Renal cortical epithelial cell (primary cell): ENCODE data around the gene RLBP1. TPM values are rescaled to one million over a fixed set of nuclear protein-coding genes. Genes with fewer than 3 reads are reported as not detected.

Experiments used
- DNase-seq: peaks from one replicate; pipeline ENCODE4 v3.0.0-alpha.2; 2011; ENCODE audit warnings: low read depth
- total RNA-seq: library from RNA; depleted of rRNA; stranded (reverse); fragments of >200 nt; gene quantifications from 2 replicates; pipeline ENCODE4 v1.2.3, GENCODE V29; 2014

RLBP1 gene
- total RNA-seq, 1 donor from 2014 or later = not detected

- DNase-seq = peak; percentile 38
These were observed 14.5 kb downstream of the RLBP1 start for GRCh38 chr15:89206908-89207331.

GRCh38 chr15:89205991-89206585 lies 15.3 kb downstream of the RLBP1 start:
- DNase-seq = no peak

DNA sequence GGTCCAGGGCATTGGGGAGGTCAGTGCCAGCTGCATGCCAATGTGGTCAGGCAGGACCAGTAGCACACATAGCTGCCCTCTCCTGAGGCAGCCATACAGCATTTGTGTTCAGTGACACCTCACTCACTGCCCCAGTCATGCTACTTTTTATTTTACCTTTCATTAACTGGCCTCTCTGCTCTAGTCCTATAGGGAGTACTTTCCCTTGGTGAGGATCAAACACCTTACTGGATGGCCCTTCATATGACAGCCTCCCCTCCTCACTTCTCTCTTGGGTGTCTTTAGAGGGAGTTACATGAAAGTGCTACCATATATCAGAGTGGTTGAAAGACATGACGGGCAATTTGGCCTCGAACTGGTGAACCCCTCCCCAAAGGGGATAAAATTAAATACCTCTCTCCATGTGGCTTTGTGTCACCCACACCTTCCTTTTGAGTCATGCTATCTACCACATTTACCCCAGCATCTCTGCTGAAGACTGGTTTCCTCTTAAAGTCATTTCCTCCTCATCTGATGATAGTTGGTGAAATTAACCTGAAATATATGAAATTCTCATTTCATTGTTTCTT lies 17.6 kb downstream of the RLBP1 start:
- DNase-seq = no peak

- no peak for DNase-seq
These were observed 19.8 kb downstream of the RLBP1 start for GRCh38 chr15:89201465-89202005.

DNA sequence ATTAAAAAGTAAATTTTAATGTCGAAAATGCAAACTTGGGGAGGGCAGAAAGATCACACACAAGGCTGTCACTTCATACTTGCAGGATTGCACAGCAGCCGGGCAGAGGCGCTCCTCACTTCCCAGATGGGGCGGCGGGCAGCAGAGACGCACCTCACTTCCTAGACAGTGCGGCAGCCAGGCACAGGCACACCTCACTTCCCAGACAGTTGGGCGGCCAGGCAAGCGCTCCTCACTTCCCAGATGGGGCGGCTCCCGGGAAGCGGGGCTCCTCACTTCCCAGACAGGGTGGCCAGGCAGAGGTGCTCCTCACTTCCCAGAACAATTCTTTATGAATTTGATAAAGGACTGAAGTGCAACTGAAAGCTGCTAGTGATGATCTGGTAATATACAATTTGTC lies 21.2 kb downstream of the RLBP1 start:
- no peak for DNase-seq

DNA sequence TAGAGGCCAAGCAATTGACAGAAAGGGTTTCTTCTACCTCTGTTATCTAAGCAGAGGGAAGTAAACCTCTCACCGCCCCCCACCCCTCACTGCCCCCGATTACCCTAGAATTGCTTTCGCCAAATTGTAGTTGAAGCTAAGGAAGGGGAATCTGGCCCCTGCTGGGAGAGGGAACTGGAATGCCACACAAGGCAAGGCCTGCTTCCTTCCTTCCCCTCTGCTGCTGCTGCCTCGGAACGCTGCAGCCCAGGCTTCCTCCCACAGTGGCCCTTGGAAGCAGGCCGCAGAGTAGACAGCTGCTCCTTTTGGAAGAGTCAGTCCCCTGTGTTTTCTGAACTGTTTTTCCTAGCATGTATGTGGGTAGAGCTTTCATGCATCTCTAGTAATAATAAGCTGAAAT lies 21.6 kb downstream of the RLBP1 start:
- no peak for DNase-seq

GRCh38 chr15:89198934-89199333 lies 22.4 kb downstream of the RLBP1 start:
- no peak for DNase-seq

DNA sequence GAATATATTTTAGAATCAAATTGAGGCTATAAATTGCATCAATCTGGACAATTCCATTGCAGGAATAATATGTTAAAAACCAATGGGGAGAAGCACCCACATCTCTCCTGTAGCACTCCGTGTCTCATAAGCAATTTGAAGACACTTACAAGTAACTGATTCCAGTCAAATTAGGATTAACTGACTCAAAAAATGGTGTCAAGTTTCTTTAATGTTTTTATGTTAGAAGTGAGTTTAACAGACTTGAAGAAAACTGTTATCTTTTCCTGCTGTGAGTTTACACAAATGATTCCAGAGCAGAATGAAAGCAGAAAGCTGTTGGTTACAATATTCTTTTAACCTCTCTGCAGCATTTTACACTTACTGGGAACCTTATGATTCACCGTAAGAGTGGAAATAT lies 23.2 kb downstream of the RLBP1 start:
- no peak for DNase-seq

DNA sequence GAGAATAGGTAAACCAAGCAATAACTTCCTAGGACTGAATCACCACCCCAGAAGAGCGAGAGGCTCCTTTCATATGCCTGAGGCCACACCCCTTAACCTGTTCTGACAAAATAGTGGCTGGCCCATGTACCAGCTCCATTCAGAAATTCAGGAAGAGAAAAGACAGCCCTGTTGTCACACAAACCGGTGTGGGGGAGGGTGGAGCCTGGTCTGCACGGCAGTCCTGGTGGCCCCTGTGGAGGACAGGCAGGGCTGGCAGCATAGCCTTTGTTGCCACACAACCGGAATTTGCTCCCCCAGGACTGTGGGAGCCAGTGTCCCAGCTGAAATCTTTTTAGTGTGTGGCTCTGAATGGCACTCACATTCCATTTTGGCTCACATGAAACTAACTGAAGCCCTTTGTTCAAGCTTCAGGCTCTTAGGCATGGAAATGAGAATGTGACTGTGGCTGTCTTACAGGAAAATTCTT lies 23.8 kb downstream of the RLBP1 start:
- no peak for DNase-seq

- no peak for DNase-seq
These were observed 24.4 kb downstream of the RLBP1 start for GRCh38 chr15:89196994-89197393.

- DNase-seq = no peak
These were observed 25.1 kb downstream of the RLBP1 start for GRCh38 chr15:89196241-89196640.

DNA sequence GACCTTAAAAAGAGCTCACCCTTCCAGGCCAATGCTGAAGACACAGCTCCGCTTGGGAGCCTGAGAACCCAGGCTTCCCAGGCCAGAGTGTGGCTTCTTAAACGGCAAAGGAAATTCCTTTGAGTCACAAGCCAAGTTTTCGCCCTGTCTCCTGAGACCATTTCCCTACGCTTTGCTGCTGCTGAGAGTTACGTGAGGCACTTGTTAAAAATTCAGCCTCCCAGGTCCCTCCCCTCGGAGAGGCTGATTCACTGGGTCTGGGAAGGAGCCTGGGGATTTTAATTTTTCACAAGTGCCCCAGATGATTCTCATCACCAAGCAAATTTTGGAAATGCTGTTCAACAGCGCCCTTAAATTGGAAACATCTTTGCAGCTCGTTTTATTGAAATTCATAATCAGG lies 25.5 kb downstream of the RLBP1 start:
- no peak for DNase-seq

GRCh38 chr15:89194608-89195007 lies 26.8 kb downstream of the RLBP1 start:
- DNase-seq = no peak

DNA sequence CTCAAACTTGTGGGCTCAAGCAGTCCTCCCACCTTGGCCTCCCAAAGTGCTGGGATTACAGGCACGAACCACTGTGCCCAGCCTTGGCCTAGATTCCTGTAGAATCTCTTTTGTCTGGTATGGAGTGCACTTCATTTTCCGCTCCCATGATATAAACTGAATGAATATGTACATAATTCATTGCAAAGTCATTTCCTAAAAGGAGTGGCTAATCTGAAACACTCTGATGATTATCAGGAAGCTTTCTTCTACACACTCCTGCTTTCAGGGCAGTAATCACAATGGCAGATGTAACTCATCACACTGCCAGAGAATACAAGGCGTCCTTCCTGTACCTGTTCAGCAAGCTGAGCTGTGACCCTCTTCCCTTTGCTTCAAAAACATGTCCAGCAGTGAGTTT lies 28.6 kb downstream of the RLBP1 start:
- DNase-seq = no peak

DNA sequence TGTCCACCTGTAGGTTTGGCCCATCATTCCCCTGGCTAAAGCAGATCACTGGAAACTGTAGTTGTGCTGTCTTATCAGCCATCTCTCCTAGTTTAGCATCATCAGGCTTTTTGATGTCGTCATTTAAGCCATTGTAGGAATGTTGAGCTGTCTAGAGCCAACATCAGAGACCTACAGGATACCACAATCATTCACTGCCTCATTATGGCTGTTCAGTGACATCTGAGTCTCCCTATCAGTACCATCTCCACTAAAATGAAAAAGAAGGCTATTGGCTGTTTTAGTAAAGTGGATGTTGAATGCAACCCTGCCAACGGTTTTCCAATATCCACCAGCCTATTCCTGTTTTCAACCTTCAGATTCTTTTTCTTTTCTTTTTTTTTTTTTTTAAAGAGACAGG lies 29.2 kb downstream of the RLBP1 start:
- DNase-seq = no peak

- DNase-seq = peak; percentile 64
These were observed 33.3 kb downstream of the RLBP1 start for GRCh38 chr15:89187986-89188514.

- peak; percentile 38 for DNase-seq
These were observed 33.9 kb downstream of the RLBP1 start for GRCh38 chr15:89187301-89187985.

DNA sequence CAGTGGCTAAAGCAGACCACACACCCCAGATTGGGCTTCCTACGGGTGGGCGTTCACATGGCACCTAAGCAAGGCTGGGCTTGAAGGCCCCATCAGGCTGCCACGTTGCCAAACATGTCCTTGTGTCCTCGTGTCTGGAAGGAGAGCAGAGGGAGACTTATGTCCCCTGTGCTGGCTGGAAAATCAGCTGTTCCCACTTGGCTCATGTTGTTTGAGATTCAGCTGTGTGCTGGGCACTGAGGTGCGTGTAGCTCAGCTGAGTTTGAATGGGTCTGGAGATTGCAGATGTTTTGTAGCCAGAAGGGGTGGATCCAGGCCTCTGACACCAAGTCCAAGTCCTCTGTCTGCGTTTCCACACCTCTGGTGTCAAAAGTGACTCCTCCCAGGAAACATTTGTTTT lies 34.6 kb downstream of the RLBP1 start:
- DNase-seq = no peak

DNA sequence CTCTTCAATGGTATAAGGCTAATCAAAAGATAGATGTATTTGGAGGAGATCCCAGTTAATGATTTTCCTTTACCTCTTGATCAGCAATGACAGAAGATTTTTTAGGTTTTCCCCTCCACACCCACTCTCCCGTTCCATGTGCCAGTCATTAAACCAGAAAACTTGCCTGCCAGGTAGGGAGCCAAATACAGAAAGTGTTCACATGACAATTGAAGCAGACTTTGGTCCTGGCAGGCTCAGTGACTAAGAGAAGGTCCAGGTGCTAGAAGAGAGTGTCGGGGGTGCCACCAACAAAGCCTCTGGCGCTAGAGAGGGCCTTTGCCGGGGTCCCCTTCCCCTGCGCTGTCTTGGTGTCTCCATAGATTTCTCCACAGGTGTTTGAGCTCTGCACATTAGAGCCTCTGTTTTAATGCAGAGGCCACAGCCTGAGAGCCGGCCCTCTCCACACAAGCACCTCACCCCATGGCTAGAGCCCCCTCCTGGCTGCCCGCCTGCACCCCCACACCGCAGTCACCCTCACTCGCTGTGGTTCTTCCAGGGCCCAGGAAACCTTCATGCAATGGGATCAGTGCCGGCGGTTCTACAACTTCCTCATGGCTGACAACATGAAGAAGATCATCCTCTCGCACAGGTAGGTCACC lies 36.4 kb downstream of the RLBP1 start:
- DNase-seq = no peak

GRCh38 chr15:89184357-89184756 lies 37.0 kb downstream of the RLBP1 start:
- no peak for DNase-seq

DNA sequence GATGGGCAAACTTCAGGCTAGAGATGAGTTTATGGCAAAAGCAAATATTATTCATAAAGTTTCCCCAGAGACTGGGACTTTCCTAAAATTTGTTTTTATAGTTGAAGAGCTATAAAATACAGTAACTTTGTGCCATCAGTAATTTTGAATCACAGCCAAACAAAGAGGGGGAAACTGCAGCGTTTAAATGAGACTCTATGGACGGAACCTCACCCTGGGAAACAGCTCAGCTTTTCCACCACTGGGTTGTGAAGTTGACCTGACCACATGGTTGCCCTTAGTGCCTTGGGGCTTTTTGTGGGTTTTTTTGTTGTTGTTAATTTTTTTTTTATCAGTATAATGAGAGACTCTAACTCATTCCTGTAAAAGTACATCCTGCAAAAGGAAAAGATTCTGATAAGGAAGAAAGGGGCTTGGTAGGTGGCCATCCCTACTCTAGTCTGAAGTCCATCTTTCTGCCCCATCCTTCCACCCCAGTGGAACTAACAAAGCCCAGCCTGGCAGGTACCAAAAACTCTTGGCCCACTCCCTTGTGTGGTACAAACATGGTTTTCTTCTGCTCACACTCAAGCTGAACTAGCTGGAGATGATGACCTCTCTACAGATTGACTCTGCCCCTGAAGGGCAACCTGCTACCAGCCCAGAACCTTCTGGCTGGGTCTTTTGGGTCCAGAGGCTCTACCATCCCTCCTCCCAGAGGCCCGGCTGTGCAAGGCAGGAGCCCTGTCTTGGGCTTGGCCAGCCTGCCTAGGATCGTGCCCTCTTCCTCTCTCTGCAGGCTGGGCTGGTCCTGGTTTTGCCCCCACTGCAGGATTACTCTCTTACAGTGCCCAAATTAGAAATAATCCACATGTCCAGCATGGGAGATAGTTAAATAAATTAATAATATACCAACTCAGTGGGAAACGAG lies 41.2 kb downstream of the RLBP1 start:
- DNase-seq = no peak
